ENCODE data around the gene RNASE12. TPM values are rescaled to one million over a fixed set of nuclear protein-coding genes. Genes with fewer than 3 reads are reported as not detected.

The RNASE12 gene
- total RNA-seq, 1 donor from 2014 or later = not detected

DNA sequence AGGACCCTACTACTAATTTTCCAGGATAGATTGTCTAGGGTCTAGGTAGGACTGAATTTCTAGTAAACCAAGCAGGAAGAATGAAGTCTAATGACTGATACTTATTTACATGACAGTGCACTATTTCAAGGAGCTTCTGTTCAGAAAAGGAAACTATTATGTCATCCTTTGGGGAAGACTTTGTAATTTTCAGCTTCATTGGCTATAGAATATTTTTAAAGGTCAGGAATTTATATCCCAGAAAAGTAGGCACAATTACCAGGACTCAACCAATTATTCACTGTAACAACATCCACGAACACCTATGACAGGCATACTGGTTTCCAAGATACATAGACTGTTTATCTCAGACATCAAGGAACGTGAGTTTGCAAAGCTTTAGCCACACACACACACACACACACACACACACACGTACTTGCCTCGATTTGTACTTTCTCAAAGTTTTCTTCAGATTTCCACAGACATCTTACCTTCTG is 27.1 kb upstream of the RNASE12 start:
- intact Hi-C loops (cut with DNase I) = loop anchor here (10.0 kb wide), 2 partner anchors 154 to 204 kb away; partner anchors contain the start of genes PIP4P1, PNP and TEP1
- Histone ChIP-seq H3K27ac (no peak overlapping the region), H3K9me3 (no peaks in the 10 kb centered on the region), H3K27me3 (no peaks in the 10 kb centered on the region), H3K4me3 (no peak overlapping the region), H3K36me3 (no peaks in the 10 kb centered on the region), H3K4me1 (peaks cover 16% of the 10 kb centered on the region)
- TF ChIP-seq, protein P1, sequence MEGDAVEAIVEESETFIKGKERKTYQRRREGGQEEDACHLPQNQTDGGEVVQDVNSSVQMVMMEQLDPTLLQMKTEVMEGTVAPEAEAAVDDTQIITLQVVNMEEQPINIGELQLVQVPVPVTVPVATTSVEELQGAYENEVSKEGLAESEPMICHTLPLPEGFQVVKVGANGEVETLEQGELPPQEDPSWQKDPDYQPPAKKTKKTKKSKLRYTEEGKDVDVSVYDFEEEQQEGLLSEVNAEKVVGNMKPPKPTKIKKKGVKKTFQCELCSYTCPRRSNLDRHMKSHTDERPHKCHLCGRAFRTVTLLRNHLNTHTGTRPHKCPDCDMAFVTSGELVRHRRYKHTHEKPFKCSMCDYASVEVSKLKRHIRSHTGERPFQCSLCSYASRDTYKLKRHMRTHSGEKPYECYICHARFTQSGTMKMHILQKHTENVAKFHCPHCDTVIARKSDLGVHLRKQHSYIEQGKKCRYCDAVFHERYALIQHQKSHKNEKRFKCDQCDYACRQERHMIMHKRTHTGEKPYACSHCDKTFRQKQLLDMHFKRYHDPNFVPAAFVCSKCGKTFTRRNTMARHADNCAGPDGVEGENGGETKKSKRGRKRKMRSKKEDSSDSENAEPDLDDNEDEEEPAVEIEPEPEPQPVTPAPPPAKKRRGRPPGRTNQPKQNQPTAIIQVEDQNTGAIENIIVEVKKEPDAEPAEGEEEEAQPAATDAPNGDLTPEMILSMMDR (IDR thresholded peaks at IDR 0.05) = no peak
- TF ChIP-seq POLR2A (IDR thresholded peaks at IDR 0.05) = no peak
- no peak for TF ChIP-seq POLR2AphosphoS5 (IDR thresholded peaks at IDR 0.05; ENCODE audit: insufficient read depth in 1 of 2, low read depth in 1 of 2)
- no peak for DNase-seq (ENCODE audit: extremely low spot score in 2 of 2)

DNA sequence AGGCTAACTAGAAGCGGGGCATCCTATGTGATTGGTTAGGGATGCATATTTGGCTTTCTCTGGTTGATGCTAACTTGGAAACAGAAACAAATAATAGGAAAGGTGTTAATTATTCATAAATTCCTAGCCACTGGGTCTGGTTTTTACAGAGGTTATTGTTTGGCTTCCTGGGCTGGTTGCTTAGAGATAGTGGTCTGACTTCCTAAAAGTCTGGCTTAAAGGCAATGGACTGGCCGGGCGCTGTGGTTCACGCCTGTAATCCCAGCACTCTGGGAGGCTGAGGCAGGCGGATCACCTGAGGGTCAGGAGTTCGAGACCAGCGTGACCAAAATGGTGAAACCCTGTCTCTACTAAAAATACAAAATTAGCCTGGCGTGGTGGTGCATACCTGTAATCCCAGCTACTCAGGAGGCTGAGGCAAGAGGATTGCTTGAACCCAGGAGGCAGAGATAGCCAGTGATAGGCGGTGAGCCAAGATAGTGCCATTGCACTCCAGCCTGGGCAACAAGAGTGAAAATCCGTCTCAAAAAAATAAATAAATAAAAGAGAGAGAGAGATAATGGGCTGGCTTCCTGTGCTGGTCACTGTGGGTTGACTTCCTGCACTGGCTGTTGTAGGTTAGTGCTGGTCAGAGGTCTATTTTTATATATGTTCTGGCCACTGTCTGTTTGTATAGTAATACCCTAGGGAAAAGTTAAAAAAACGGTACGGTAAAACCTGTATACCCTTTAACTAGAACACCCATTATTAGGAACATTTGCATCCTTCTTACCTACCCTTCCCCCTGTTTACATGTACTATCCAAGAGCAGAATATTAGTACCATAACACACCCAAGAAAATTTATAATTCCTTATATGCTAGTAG is 26.2 kb upstream of the RNASE12 start:
- intact Hi-C loops (cut with DNase I) = loop anchor here (10.0 kb wide), 2 partner anchors 153 to 203 kb away; partner anchors contain the start of genes PIP4P1, PNP and TEP1
- Histone ChIP-seq H3K4me3 (no peak overlapping the region), H3K4me1 (peaks cover 10% of the 10 kb centered on the region), H3K27me3 (no peaks in the 10 kb centered on the region), H3K9me3 (no peaks in the 10 kb centered on the region), H3K27ac (no peak overlapping the region), H3K36me3 (no peaks in the 10 kb centered on the region)
- TF ChIP-seq POLR2A (IDR thresholded peaks at IDR 0.05) = no peak
- no peak for TF ChIP-seq POLR2AphosphoS5 (IDR thresholded peaks at IDR 0.05; ENCODE audit: insufficient read depth in 1 of 2, low read depth in 1 of 2)
- TF ChIP-seq, protein P1 (IDR thresholded peaks at IDR 0.05) = no peak
- DNase-seq (ENCODE audit: extremely low spot score in 2 of 2) = no peak

DNA sequence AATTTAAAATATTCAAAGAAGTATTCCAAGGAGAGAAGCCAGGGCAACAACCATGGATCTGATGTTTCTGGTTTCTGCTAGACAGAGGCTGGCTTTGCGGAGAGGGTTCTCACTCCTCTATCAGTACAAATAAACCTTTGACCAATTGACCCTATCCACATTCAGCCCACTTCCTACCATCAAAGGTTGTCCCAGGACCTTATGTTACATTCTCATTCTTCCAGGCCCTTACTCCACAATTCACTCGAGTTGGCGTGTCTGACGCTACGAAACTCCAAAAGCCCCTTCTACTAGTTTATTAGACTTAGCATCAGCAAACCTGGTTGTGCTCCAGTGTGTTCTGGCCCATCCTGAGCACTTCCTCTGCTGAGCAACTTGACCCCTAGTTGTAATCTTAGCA is 24.8 kb upstream of the RNASE12 start:
- TF ChIP-seq POLR2A (IDR thresholded peaks at IDR 0.05) (no peak), POLR2AphosphoS5 (IDR thresholded peaks at IDR 0.05; ENCODE audit: insufficient read depth in 1 of 2, low read depth in 1 of 2) (no peak)
- TF ChIP-seq, protein P1 (IDR thresholded peaks at IDR 0.05) = no peak
- Histone ChIP-seq H3K27ac (no peak overlapping the region), H3K9me3 (no peaks in the 10 kb centered on the region), H3K36me3 (no peaks in the 10 kb centered on the region), H3K4me3 (no peak overlapping the region), H3K4me1 (peaks cover 10% of the 10 kb centered on the region), H3K27me3 (no peaks in the 10 kb centered on the region)
- no peak for DNase-seq (ENCODE audit: extremely low spot score in 2 of 2)
- intact Hi-C loops (cut with DNase I) = loop anchor here (10.0 kb wide), 2 partner anchors 151 to 201 kb away; partner anchors contain the start of genes PIP4P1, PNP and TEP1

DNA sequence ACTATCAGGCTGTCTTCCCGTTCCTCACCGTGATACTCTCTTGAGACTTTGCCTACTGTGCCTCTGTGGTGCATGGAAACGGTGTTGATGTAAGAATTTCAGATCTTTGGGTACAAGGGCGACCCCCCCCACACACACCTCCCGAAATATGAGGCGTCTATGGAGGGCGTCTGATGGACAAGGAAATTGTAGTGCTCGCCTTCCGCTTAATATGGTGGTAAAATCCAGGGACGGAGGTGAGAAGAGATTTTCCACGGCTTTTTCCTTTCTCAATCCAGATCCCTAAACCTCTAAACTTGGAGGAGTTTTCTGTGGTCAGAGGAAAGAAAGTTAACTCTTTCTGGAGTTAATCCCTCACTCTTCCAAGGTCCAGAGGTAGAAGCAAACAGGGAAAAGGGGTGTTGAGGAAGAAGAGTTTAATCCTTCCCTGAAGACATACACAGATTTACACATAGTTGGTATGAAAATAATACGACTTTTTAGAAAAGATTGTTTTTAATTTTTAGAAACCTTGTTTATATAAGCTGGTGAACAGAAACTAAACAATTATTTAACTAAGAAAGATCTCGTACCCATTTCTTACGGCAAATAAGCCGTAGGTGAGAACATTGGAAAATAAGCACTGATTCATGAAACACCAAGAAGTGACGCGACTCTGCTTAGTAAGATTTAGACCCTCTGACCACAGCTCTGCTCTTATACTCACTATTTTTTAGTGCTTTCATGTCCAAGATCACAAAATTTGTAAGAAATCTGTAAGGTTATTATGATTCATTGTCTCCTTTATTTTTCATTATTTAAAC is 23.1 kb upstream of the RNASE12 start:
- peak overlapping the region; percentile 50 to 64 for H3K4me3 ChIP-seq
- no peaks in the 10 kb centered on the region for H3K36me3 ChIP-seq
- H3K27ac ChIP-seq = peak overlapping the region; percentile 82
- no peaks in the 10 kb centered on the region for H3K27me3 ChIP-seq
- no peaks in the 10 kb centered on the region for H3K9me3 ChIP-seq
- TF ChIP-seq, protein P1 (IDR thresholded peaks at IDR 0.05) = no peak
- TF ChIP-seq POLR2A (IDR thresholded peaks at IDR 0.05) (no peak), POLR2AphosphoS5 (IDR thresholded peaks at IDR 0.05; ENCODE audit: insufficient read depth in 1 of 2, low read depth in 1 of 2) (no peak)
- peaks cover 18% of the 10 kb centered on the region for H3K4me1 ChIP-seq
- intact Hi-C loops (cut with DNase I) = loop anchor here (5.0 to 10.0 kb wide), 4 partner anchors 149 to 287 kb away; partner anchors contain the start of genes PARP2, PIP4P1, PNP and TEP1
- no peak for DNase-seq (ENCODE audit: extremely low spot score in 2 of 2)

All from vagina (tissue), 2 donors.